Stimulated activated CD8-positive, alpha-beta memory T cell treated with anti-CD3 and anti-CD28 coated beads, Interleukin-7, amount 100 ng/mL, for 24 hours (primary cell): ENCODE results near the gene FMN2.

Experiments used
- DNase-seq: peaks from one replicate; pipeline ENCODE4 v3.0.0-alpha.2; 2020; ENCODE audit warnings: low read depth

FMN2 gene

DNA sequence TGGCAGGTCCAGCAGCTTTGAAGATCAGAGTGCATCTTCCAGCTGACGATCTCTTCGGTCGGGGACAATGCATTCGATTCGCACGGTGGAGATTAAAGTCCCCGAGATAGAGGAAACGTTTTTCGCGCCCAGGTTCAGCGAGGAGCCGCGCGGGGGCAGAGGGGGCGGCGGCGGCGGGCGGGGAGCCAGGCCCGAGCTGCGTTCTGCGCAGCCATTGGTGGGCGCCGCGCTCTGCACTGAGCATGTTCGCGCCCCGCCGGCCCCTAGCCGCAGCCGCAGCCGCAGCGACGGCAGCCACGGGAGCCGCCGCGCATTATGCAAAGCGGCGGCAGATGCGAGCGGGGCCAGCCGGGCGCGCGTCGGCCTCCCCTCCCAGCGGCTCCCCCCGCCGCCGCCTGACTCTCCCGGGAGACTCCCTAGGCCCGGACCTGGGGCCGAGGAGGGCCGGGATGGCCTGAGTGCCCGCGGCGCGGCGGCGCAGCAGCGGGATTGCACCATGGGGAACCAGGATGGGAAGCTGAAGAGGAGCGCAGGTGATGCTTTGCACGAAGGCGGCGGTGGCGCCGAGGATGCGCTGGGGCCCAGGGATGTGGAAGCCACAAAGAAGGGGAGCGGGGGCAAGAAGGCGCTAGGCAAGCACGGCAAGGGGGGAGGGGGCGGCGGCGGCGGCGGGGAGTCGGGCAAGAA lies at the start of gene FMN2:
FMN2 (plus strand) TSS at position 270 of the 687 bp plus-strand sequence; CDS start at position 497, 227 bp downstream.
- DNase-seq = no peak

GRCh38 chr1:240044620-240045019 lies 47.1 kb upstream of the FMN2 start:
- DNase-seq = no peak

GRCh38 chr1:240046000-240046399 lies 45.7 kb upstream of the FMN2 start:
- no peak for DNase-seq

GRCh38 chr1:240054109-240054701 lies 37.5 kb upstream of the FMN2 start:
- DNase-seq = no peak

DNA sequence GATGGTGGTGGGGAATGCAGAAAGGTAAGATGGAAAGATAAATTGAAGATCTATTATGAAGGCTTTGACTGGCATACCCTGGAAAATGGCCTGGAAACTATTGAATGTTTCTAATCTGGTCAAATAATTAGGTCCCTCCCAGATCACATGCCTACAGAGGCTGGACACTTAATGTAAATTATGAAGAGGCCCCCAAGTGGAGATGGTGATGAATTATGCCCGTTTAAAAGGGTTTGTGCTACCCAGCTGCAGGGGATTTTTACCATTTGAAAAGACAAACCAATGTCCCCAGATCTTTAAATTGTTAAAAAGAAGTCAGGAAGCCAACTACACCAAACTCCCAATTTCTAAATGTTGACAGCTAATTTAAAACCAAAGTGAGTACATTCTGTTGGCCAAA lies 35.7 kb upstream of the FMN2 start:
- DNase-seq = no peak

DNA sequence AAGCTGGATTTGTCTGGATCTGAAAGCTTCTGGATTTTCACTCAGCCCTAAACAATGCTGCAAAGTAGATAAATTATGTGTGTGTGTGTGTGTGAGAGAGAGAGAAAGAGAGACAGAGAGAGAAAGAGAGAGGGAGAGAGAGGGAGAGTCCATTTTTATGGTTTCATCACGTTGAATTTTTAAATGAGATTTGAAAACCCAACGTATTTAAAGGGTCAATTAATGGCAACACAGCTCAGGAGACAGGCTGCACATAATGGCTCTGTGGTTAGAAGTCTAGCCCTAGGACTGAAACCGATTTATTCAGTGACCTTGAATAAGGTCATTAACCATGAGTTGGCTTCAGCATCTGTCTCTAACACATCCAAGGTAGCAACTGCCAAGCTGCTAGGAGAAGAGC lies 35.3 kb upstream of the FMN2 start:
- no peak for DNase-seq

DNA sequence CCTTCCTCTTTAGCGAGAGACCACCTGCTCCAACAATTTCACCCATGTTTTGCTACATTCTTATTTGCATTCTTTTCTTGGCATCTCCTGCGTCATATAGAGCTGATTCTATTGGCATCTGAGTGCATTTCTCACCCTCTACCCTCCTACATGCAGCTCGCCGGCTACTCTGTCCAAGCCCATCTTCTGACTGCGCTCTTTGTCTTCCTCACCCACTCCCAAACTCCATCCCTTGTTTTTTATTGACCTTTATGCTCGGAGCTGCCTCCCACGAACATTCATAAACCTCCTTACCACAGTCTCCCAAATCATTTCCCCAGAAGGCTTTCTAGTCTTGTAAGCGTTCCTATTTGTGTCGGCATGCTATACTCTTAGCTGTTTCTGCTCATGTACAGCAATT lies 33.6 kb upstream of the FMN2 start:
- no peak for DNase-seq

DNA sequence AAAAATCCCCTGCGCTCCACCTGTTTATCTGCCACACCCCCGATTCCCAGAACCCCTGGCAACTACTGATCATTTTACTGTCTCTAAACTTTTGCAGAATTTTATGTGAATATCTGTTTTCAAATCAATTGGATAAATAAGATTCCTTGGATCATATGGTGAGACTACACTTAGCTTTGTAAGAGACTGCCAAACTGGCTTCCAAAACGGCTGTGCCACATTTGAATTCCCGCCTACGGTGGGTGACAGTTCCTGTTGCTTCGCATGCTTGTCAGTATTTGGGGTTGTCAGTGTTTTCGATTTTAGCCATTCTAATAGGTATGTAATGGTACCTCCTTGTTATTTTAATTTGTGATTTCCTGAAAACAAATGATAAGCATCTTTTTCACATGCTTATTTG lies 22.7 kb upstream of the FMN2 start:
- no peak for DNase-seq

GRCh38 chr1:240070188-240070587 lies 21.5 kb upstream of the FMN2 start:
- no peak for DNase-seq

- DNase-seq = no peak
These were observed 18.6 kb upstream of the FMN2 start for GRCh38 chr1:240073097-240073496.

- DNase-seq = no peak
These were observed 17.3 kb upstream of the FMN2 start for GRCh38 chr1:240074422-240074821.

DNA sequence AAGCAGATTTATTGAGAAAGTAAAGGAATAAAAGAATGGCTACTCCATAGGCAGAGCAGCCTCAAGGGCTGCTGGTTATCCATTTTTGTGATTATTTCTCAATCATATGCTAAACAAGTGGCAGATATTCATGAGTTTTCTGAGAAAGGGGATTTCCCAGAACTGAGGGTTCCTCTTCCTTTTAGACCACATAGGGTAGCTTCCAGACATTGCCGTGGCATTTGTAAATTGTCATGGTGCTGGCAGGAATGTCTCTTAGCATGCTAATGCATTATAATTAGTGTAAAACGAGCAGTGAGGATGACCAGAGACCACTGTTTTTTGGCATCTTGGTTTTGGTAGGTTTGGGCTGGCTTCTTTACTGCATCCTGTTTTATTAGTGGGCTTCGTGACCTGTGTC lies 16.8 kb upstream of the FMN2 start:
- DNase-seq = no peak

DNA sequence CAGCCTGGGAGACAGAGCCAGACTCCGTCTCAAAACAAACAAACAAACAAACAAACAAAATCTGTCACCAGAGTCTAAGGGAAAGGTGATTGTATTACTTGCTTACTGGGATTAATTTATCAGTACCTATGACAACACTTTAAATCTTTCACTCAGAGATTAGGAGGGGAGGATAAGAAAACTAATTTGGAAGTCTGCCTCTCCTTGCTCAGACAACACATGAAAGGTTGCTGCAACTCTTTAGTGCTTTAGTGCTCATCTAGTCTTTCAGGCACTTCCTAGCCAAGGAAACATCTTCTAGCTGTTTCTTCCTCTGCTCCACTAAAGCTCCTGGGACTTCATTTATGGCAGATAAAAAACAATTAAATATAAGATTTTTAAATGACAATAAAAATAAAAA lies 7.3 kb upstream of the FMN2 start:
- DNase-seq = no peak

- no peak for DNase-seq
These were observed 6.9 kb upstream of the FMN2 start for GRCh38 chr1:240084749-240085148.

- DNase-seq = no peak
These were observed 5.0 kb upstream of the FMN2 start for GRCh38 chr1:240086726-240087125.

DNA sequence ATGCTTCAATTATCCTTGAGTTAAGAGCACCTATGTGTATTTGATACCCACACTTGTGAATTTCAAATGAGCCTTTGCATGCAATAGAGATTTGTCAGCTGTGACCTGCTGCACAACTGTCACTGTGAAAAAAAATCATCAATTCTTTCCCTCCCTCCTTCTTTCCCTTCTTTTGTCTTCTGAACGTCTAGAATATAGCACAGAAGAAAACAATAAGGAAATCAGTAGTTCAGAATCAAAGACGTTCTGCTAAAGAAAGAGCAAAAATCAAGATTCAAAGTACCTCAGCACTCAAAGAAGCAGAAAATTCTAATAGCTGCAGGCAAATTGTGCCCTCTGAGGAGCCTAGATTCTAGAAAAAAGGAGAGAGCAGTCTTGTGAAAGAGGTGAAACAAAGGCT lies 1.7 kb upstream of the FMN2 start:
- no peak for DNase-seq

DNA sequence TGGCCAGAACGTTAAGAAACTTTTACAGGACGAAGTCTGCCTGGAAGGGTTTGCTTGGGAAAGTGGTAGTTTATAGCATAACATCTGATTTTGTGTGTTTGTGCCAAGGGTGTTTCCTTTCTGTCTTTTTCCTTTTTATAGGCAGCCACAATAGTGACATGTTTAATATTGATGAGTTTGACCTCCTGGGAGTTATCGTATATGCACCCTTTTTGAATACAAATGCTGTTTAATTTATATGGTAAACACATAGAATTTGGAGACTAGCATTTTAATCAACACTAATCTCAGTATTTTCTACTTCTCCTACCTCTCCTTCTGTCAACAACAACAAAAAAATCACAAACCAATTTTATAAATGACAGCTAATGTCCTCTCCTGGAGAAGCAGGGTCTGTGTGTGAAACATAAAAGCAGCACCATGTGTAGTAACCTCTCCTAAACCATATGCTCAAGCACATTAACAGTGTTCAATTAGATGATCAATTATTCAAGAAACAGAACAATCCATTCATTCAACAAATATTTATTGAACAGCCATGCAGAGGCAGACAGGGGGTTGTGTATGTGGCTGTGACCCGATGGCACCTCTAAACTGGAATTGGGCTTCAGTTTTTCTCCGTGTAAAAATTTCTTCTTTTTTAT lies 604 bp upstream of the FMN2 start:
- no peak for DNase-seq

GRCh38 chr1:240092301-240093119 lies 827 bp downstream of the FMN2 start:
- no peak for DNase-seq

- DNase-seq = no peak
These were observed 1.7 kb downstream of the FMN2 start for GRCh38 chr1:240093120-240093961.

DNA sequence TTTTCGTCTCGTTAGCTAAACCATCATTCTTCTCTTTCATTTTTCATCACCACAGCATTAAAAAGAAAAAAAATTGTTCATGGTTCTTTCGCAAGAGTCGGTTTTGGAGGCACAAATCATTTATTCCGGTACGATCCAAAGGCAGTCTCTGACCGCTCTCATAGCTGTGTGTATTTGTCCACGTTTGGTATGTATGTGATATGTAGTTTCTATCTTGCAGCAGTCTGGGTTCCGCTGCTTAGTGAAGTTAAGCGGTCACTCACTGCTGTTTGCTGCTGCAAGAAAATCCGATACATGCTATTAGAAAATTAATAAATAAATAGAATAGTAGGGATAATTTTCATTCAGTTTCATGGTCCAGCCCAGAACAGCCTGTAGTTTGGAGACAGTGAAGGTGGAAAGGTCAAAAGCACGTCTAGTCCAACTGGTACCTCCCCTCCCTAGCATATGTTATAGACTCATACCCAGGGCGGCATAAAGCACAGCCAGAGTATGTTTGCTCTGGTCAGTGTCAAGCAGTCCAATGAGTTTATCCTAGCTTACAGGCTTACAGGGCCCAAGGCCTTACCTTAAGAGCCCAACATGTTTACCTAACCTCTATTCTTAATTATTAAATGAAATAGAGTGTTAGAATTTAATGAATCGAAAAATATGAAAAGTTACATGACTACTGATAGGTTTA lies 2.5 kb downstream of the FMN2 start:
- no peak for DNase-seq

DNA sequence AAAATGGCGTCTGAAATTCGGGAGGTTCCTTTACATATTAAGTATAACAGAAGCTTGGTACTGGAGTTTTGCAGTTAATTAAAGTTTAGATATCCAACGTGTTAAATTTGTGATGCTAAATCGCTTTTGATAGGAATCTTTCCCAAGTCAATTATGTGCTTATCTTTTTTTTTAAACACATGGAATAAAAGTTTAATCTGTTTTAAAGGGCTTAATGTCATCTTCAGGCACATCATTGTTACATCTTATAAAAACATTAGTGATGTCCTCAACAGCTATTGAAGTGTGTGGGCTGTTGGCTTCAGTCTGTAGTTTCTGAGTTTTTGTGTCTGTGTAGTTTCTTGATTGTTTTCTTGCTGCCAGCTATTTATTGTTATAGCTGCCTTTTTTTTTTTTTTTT lies 5.3 kb downstream of the FMN2 start:
- DNase-seq = no peak
